Smooth muscle cell (in vitro differentiated cells): ENCODE measurements around the gene JAK3. TPM values are rescaled to one million over a fixed set of nuclear protein-coding genes. Genes with fewer than 3 reads are reported as not detected.
A peak's percentile ranks its signal among the peaks of the same experiment; 100 is the strongest.

Source experiments
- DNase-seq: peaks from one replicate; lab custom pipeline; 2025; ENCODE audit not compliant: unreplicated experiment; lab: John Stamatoyannopoulos, UW
- H2AFZ ChIP-seq: fragments of 200-600 bp; sonication (generic); 2 replicates; pipeline ENCODE4 v1.6.0; 2016; ENCODE audit warnings: antibody characterized with exemption, low read depth, mild to moderate bottlenecking
- H3F3A ChIP-seq: fragments of 200-600 bp; sonication (generic); 2 replicates; pipeline ENCODE4 v1.6.0; 2017; ENCODE audit warnings: antibody characterized with exemption, low read depth
- H3K27ac ChIP-seq: fragments of 200-600 bp; sonication (generic); 2 replicates; pipeline ENCODE4 v1.5.1; 2016; ENCODE audit warnings: low read depth, mild to moderate bottlenecking
- H3K27me3 ChIP-seq: fragments of 200-600 bp; sonication (generic); 2 replicates; pipeline ENCODE4 v1.6.1; 2016; ENCODE audit warnings: low read depth, mild to moderate bottlenecking
- H3K36me3 ChIP-seq: fragments of 200-600 bp; sonication (generic); 2 replicates; pipeline ENCODE4 v1.5.1; 2016; ENCODE audit warnings: low read depth
- H3K4me1 ChIP-seq: fragments of 200-600 bp; sonication (generic); 2 replicates; pipeline ENCODE4 v1.5.1; 2016; ENCODE audit warnings: low read depth
- H3K4me2 ChIP-seq: fragments of 200-600 bp; sonication (generic); 2 replicates; pipeline ENCODE4 v1.6.0; 2016; ENCODE audit warnings: mild to moderate bottlenecking
- H3K4me3 ChIP-seq: fragments of 200-600 bp; sonication (generic); 2 replicates; pipeline ENCODE4 v1.5.1; 2016; ENCODE audit warnings: mild to moderate bottlenecking
- H3K79me2 ChIP-seq: fragments of 200-600 bp; sonication (generic); 2 replicates; pipeline ENCODE4 v1.6.0; 2016; ENCODE audit warnings: low read depth, mild to moderate bottlenecking
- H3K9ac ChIP-seq: fragments of 200-600 bp; sonication (generic); 2 replicates; pipeline ENCODE4 v1.6.0; 2016; ENCODE audit warnings: low read depth
- H3K9me3 ChIP-seq: fragments of 200-600 bp; sonication (generic); replicated peaks from 2 replicates; pipeline ENCODE4 v1.5.1; 2016; ENCODE audit warnings: low read depth
- H4K20me1 ChIP-seq: fragments of 200-600 bp; sonication (generic); 2 replicates; pipeline ENCODE4 v1.6.0; 2016; ENCODE audit warnings: low read depth
- CTCF ChIP-seq: fragments of 200-600 bp; sonication (generic); IDR thresholded peaks from 2 replicates; pipeline ENCODE4 v1.5.1; 2017; ENCODE audit warnings: borderline replicate concordance, mild to moderate bottlenecking, antibody characterized with exemption; ENCODE audit not compliant: insufficient read depth, poor library complexity, severe bottlenecking
- WGBS: methylation state at CpG from one replicate; pipeline ENCODE4 v1.1.7; 2016; ENCODE audit warnings: low lambda C conversion rate; 5-methylcytosine and 5-hydroxymethylcytosine counted together
- polyA plus RNA-seq: library from polyadenylated mRNA; unstranded; fragments of >200 nt; fragmentation: Nextera tagmentation; extraction: Ambion mirVana; gene quantifications from 2 replicates; pipeline ENCODE4 v1.2.1, GENCODE V29; 2016
- total RNA-seq: library from RNA; depleted of rRNA; stranded (reverse); fragments of >200 nt; gene quantifications from 2 replicates; pipeline ENCODE4 v1.2.3, GENCODE V29; 2014

JAK3 gene
- total and polyA plus RNA-seq, 2 experiments from 2014 or later = 8.8 to 10.7 TPM

- peaks cover 56% of the 10 kb centered on the region for H4K20me1 ChIP-seq
- no peaks in the 10 kb centered on the region for H3K9me3 ChIP-seq
- no peaks in the 10 kb centered on the region for H3K27me3 ChIP-seq
- H3K79me2 ChIP-seq = peaks cover 29% of the 10 kb centered on the region
- peaks cover 11% of the 10 kb centered on the region for H3K4me1 ChIP-seq
- H3K9ac ChIP-seq = peak overlapping the region; percentile 92
- peak overlapping the region; percentile 99 for H3K4me2 ChIP-seq
- no peak overlapping the region for H2AFZ ChIP-seq
- no peaks in the 10 kb centered on the region for H3K36me3 ChIP-seq
- no peak for DNase-seq
- WGBS = 96% methylated on average over 23 of the region's 23 CpGs
- TF ChIP-seq CTCF = no peak
- peaks cover 24% of the 10 kb centered on the region for H3F3A ChIP-seq
- H3K27ac ChIP-seq = no peak overlapping the region
- H3K4me3 ChIP-seq = peak overlapping the region; percentile 99
Observed at GRCh38 chr19:17861542-17862402, 14.0 kb upstream of the JAK3 start.

- H3K9me3 ChIP-seq = no peaks in the 10 kb centered on the region
- H2AFZ ChIP-seq = no peak overlapping the region
- peaks cover 24% of the 10 kb centered on the region for H3F3A ChIP-seq
- H3K9ac ChIP-seq = peak overlapping the region; percentile 92
- peak overlapping the region; percentile 99 for H3K4me2 ChIP-seq
- H3K4me3 ChIP-seq = peak overlapping the region; percentile 99
- DNase-seq = no peak
- H3K79me2 ChIP-seq = peaks cover 29% of the 10 kb centered on the region
- no peaks in the 10 kb centered on the region for H3K27me3 ChIP-seq
- peaks cover 56% of the 10 kb centered on the region for H4K20me1 ChIP-seq
- peaks cover 11% of the 10 kb centered on the region for H3K4me1 ChIP-seq
- peak overlapping the region; percentile 32 for H3K27ac ChIP-seq
- no peaks in the 10 kb centered on the region for H3K36me3 ChIP-seq
- 54% methylated on average over 7 of the region's 7 CpGs for whole genome bisulfite sequencing
- no peak for TF ChIP-seq CTCF
Observed at GRCh38 chr19:17860993-17861360, 13.2 kb upstream of the JAK3 start.

- DNase-seq = no peak
- no peak overlapping the region for H2AFZ ChIP-seq
- no peaks in the 10 kb centered on the region for H3K9me3 ChIP-seq
- peak overlapping the region; percentile 99 for H3K4me3 ChIP-seq
- 2% methylated on average over 22 of the region's 22 CpGs for WGBS
- peaks cover 54% of the 10 kb centered on the region for H4K20me1 ChIP-seq
- peak overlapping the region; percentile 32 for H3K27ac ChIP-seq
- peaks cover 11% of the 10 kb centered on the region for H3K4me1 ChIP-seq
- peaks cover 22% of the 10 kb centered on the region for H3F3A ChIP-seq
- no peak for TF ChIP-seq CTCF
- H3K27me3 ChIP-seq = no peaks in the 10 kb centered on the region
- H3K4me2 ChIP-seq = peak overlapping the region; percentile 99
- no peaks in the 10 kb centered on the region for H3K36me3 ChIP-seq
- H3K9ac ChIP-seq = peak overlapping the region; percentile 92
- peaks cover 29% of the 10 kb centered on the region for H3K79me2 ChIP-seq
Observed at GRCh38 chr19:17860331-17860992, 12.7 kb upstream of the JAK3 start.
